ENCODE data around the gene GJA3.
A peak's percentile ranks its signal among the peaks of the same experiment; 100 is the strongest.

GJA3 gene

DNA sequence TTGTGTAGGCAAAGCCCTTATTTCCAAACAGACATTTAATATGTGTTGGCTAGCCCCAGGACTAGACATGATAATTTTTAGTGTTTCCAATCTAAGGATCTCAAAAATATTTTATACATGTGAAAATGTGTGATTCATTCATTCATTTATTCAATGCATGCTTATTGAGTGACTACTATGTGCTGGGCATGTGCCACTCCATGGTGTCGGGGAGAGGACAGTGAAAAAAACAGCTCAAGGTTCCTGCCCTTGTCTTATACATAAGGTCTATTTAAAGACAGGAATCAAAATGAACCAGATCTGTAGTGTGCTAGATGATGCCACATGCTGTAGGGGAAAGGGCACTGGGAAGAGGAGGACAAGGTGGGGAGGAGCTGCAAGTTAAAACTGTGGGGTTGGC lies 36.5 kb downstream of the GJA3 start:
- TF ChIP-seq, protein P1, sequence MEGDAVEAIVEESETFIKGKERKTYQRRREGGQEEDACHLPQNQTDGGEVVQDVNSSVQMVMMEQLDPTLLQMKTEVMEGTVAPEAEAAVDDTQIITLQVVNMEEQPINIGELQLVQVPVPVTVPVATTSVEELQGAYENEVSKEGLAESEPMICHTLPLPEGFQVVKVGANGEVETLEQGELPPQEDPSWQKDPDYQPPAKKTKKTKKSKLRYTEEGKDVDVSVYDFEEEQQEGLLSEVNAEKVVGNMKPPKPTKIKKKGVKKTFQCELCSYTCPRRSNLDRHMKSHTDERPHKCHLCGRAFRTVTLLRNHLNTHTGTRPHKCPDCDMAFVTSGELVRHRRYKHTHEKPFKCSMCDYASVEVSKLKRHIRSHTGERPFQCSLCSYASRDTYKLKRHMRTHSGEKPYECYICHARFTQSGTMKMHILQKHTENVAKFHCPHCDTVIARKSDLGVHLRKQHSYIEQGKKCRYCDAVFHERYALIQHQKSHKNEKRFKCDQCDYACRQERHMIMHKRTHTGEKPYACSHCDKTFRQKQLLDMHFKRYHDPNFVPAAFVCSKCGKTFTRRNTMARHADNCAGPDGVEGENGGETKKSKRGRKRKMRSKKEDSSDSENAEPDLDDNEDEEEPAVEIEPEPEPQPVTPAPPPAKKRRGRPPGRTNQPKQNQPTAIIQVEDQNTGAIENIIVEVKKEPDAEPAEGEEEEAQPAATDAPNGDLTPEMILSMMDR (IDR thresholded peaks at IDR 0.05; ENCODE audit: low read depth, low read length, missing control alignments) = no peak
- H3K4me3 ChIP-seq (replicated peaks; ENCODE audit: low read depth, low read length) = no peak overlapping the region
- DNase-seq (ENCODE audit: extremely low read depth, low read depth) = no peak

DNA sequence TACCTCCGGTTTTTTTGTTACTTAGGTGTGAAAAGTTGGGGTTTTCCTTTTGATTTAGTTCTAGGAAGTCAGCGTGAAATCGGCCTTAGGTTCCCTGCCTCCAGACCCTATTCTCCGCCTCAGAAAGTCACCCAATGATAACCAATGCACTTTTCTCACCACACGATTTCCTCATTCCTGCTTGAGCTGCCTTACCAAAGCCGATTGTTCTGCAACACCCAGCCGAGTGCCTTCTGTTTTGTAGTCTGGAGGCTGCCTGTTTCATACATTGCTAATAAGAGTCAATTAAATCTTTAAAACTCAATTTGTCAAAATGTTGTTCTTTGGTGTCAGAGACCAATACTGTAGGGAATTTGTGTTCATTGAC lies 39.7 kb downstream of the GJA3 start:
- 0 out of 2 replicates have a peak overlapping the region, but pooled peaks have one; percentile 22 for H3K4me3 ChIP-seq (replicated peaks; ENCODE audit: low read depth, low read length)
- DNase-seq (ENCODE audit: extremely low read depth, low read depth) = no peak
- TF ChIP-seq, protein P1 (IDR thresholded peaks at IDR 0.05; ENCODE audit: low read depth, low read length, missing control alignments) = no peak

DNA sequence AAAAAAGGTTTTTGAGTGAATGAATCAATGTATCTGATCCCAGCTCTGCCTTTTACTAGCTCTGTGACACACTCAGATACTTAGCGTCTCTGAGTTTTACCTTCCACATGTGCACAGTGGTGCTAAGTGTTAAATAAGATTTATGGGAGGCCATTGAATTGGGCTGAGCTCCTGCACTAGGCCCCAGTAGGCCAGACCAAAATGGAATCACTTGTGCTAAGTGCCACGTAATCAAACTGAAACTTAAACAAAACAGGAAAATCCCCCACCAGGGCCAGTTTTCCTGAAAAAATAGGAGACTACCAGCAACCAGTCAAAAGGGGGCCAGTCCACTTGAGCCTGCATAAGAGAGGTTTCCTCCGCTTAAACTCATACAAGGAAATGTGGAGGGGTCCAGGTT lies 40.9 kb downstream of the GJA3 start:
- no peak overlapping the region for H3K4me3 ChIP-seq (replicated peaks; ENCODE audit: low read depth, low read length)
- no peak for DNase-seq (ENCODE audit: extremely low read depth, low read depth)
- TF ChIP-seq, protein P1 (IDR thresholded peaks at IDR 0.05; ENCODE audit: low read depth, low read length, missing control alignments) = no peak

DNA sequence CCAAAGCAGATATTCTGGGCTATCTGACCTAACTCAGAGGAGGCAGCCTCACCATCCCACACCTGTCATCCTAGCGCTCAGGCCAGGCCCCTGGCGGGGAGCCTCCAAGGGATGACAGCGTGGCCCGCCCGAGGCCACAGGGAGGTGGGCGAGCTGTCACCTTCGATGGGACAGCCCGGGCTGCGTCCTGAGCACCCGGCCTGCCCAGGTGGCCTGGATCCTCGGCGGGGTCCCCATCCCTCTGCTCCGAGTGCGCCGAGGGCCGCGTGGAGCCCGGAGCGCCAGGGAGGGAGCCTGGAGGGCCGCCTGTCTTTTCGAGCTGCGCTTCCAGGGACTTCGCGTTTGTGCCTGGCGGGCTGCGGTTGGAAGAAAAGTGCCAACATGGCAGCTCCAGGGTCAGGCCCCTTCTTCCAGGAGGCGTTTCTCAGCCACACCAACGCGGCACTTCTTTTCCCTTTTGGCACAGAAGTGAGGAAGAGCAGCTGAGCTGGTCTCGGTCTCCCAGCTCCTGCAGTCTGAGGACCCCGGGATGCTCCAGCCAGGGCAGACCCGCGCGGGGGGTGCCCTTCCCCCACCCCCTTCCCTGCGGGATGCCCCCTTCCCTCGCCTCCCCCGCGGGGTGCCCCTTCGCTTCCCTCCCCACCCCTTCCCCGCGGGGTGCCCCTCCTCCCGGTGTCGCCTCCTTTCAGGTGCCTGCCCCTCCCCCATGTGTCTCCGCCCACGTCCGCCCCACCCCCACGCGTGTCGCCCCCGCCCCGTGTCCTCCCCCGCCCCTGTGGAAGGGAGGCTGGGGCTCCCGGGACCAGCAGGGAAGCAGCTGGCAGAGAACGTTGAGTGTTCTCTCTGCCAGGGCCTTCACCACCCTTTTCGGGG lies 42.3 kb downstream of the GJA3 start:
- TF ChIP-seq, protein P1 (IDR thresholded peaks at IDR 0.05; ENCODE audit: low read depth, low read length, missing control alignments) = no peak
- DNase-seq (ENCODE audit: extremely low read depth, low read depth) = no peak
- peak overlapping the region; percentile 43 for H3K4me3 ChIP-seq (replicated peaks; ENCODE audit: low read depth, low read length)

DNA sequence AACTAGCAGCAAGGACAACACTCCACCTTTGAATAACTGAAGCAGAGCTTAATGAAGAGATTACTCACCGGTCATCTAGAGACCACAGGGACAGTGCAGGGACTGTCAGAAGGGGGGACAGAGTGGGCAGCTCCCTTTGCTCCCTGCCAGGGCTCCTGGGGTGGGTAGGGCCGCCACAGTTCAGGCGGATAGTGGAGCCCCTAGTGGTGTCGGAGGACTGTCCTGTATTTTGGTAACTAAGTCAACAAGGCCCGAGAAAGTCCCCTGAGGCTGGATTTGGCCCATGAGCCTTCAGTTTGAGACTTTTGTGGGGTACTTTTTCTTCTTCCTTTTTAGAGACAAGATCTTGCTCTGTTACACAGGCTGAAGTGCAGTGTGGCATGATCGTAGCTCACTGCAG lies 44.6 kb downstream of the GJA3 start:
- TF ChIP-seq, protein P1 (IDR thresholded peaks at IDR 0.05; ENCODE audit: low read depth, low read length, missing control alignments) = peak; percentile 4
- no peak overlapping the region for H3K4me3 ChIP-seq (replicated peaks; ENCODE audit: low read depth, low read length)
- no peak for DNase-seq (ENCODE audit: extremely low read depth, low read depth)

DNA sequence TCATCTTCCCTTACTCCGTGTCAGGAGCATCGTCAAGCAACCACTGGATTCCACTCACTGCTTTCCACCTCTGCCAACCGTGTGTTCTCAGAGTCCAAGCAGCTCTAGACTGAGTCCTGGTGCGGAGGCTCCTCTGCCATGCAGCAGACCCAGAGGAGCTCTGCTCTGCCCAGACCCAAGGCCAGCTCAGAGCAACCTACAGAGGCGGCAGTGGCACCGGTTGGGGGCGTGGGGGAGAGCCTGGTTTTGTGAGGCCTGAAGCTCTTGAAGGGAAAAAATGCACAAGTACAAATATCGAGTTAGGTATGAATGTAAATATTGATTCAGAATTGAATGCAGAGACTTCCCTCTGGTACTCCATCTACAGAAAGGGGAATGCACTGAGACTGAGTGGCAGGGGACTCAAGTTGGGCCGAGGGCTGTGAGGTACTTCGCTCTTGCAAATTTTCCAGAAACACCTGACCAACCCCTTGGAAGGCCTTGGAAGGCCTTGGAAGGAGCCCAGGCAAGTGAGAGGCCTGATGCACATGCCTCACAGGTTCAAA lies 46.7 kb downstream of the GJA3 start:
- TF ChIP-seq, protein P1 (IDR thresholded peaks at IDR 0.05; ENCODE audit: low read depth, low read length, missing control alignments) = no peak
- DNase-seq (ENCODE audit: extremely low read depth, low read depth) = no peak
- H3K4me3 ChIP-seq (replicated peaks; ENCODE audit: low read depth, low read length) = no peak overlapping the region

Measured in HFF-Myc (cell line).